BE2C (cell line): ENCODE measurements around the gene IQSEC3.

Experiments used
- DNase-seq: peaks from one replicate; pipeline ENCODE4 v3.0.0-alpha.2; 2020
- H3K27me3 ChIP-seq: fragments of 250-450 bp; sonication (Bioruptor Pico); 2 replicates; pipeline ENCODE4 v1.5.1; 2020; ENCODE audit warnings: mild to moderate bottlenecking
- H3K36me3 ChIP-seq: fragments of 250-450 bp; sonication (Bioruptor Pico); 2 replicates; pipeline ENCODE4 v1.5.1; 2020; ENCODE audit warnings: mild to moderate bottlenecking
- H3K4me1 ChIP-seq: fragments of 250-450 bp; sonication (Bioruptor Pico); 2 replicates; pipeline ENCODE4 v1.5.1; 2020
- H3K4me3 ChIP-seq: 2 replicates; pipeline ENCODE4 v1.5.1; 2011; ENCODE audit warnings: low read depth, low read length
- H3K9me3 ChIP-seq: fragments of 250-450 bp; sonication (Bioruptor Pico); 2 replicates; pipeline ENCODE4 v1.5.1; 2020
- CTCF ChIP-seq: IDR thresholded peaks from 2 replicates; pipeline ENCODE4 v1.5.1; 2012; ENCODE audit warnings: mild to moderate bottlenecking, low read depth, low read length

IQSEC3 gene

DNA sequence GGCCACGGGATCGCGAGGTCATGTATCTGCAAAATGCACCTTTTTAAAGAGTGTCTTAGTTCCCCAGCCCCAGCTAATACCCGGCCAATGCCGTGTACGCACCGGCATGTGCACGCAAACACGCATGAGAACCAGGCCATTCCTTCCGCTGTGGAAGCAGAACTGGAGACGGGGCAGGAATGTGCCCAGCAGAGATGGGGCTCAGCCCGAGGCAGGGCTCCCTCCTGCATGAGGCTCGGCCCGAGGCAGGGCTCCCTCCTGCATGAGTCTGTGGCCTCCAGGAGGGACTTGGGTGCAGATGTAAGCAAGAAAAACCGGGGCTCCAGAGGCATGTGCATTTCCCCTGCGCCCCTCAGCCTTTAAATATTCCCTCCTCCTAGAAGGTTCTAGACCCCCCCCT lies 109.2 kb downstream of the IQSEC3 start:
- Histone ChIP-seq H3K4me1 (peaks cover 31% of the 10 kb centered on the region), H3K27me3 (no peaks in the 10 kb centered on the region), H3K9me3 (no peaks in the 10 kb centered on the region), H3K36me3 (no peaks in the 10 kb centered on the region), H3K4me3 (no peak overlapping the region)
- DNase-seq = no peak
- TF ChIP-seq CTCF = no peak

DNA sequence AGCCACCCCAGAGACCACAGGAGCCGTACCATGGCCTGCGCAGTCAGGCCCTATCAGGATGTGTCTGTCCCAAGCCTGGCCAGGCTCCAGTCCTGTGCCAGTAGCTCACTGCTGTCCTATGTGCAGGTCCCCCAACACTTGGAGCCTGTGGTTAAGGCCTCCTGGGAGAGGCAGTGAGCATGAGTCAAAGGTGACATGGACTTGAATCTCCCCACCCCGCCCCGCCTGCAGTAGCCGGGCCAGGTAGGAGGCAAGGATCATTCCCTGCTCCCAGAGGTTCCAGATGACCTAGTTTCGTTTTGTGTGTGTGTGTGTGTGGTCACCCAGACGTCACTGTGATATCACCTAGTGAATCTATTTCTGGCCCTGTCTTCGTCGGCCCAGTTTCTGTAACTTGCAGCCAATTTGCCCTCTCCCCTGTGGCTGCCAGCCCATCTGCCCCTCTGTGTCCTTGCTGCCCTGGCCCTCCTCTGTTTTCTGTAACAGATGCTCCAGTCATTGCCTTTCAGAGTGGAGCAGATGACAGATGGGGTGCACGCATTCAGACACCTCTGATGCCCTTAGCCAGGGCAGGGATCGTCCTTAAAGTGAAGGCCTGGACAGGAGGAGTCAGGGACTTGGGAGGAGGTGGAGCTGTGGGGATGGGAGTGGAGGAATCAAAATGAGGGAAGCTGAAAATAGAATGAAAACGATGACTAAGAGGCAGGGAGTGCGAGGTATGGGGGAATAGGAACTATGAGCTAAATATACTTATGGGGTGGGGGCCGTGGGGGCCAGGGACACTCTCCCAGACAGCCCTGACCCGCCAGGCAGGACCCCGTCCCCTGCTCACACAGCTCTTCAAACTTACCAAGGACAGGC lies 110.0 kb downstream of the IQSEC3 start:
- no peak overlapping the region for H3K4me3 ChIP-seq
- peak; percentile 58 for DNase-seq
- H3K4me1 ChIP-seq = peaks cover 27% of the 10 kb centered on the region

GRCh38 chr12:177336-177979 lies 110.9 kb downstream of the IQSEC3 start:
- no peaks in the 10 kb centered on the region for H3K9me3 ChIP-seq
- no peaks in the 10 kb centered on the region for H3K36me3 ChIP-seq
- H3K4me3 ChIP-seq = no peak overlapping the region
- peaks cover 21% of the 10 kb centered on the region for H3K4me1 ChIP-seq
- TF ChIP-seq CTCF = no peak
- DNase-seq = no peak
- no peaks in the 10 kb centered on the region for H3K27me3 ChIP-seq

More for the DNA sequence above, 110.0 kb downstream of the IQSEC3 start:
- Histone ChIP-seq H3K27me3 (no peaks in the 10 kb centered on the region), H3K36me3 (no peaks in the 10 kb centered on the region), H3K9me3 (no peaks in the 10 kb centered on the region)
- TF ChIP-seq CTCF = no peak

DNA sequence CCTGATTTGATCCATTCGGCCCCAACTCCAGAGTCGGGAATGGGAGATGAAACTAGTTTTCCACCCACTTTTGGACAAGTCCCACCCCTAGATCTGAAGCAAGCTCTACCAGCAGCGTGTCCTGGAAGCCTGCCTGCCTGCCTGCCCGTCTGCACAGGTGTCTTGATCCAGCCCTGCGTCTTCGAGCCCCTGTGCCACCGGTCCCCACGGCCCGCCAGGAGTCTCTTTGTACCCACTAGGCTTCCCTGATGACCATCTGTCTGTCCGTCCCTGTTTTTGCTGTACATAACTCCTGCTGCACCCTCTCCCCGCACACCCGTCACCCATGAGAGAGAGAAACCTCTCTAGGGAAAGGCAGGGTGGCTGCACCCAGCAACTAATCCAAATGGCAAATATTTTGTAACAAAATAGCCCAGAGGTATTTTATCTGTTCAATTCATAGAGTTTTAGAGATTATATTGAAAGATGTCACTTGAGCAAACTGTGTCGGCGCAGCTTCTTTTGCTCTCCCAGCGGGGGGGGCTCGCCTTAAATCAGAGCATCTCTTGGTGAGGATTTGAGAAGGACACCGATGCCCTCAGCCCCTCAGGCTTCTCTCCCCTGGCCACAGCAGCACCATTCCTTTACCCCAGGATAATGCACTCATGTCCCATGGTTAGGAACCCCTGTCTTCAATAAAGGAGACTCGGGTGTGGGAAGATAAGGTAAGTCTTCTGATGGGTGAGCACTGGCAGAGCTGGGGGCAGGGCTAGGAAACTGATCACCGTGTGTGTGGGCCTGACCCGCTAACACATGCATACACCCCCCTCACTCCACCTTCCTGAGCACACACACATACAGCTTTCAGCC lies 111.6 kb downstream of the IQSEC3 start:
- no peak for DNase-seq
- no peaks in the 10 kb centered on the region for H3K27me3 ChIP-seq
- H3K9me3 ChIP-seq = no peaks in the 10 kb centered on the region
- no peak for TF ChIP-seq CTCF
- no peak overlapping the region for H3K4me3 ChIP-seq
- H3K4me1 ChIP-seq = peaks cover 20% of the 10 kb centered on the region
- no peaks in the 10 kb centered on the region for H3K36me3 ChIP-seq

GRCh38 chr12:178829-179109 lies 112.2 kb downstream of the IQSEC3 start:
- no peak for DNase-seq
- no peak overlapping the region for H3K4me3 ChIP-seq
- no peaks in the 10 kb centered on the region for H3K27me3 ChIP-seq

More at GRCh38 chr12:178829-179109, 112.2 kb downstream of the IQSEC3 start:
- Histone ChIP-seq H3K4me1 (peaks cover 20% of the 10 kb centered on the region), H3K9me3 (no peaks in the 10 kb centered on the region), H3K36me3 (no peaks in the 10 kb centered on the region)
- no peak for TF ChIP-seq CTCF
